ENCODE data around the gene AUTS2. TPM values are rescaled to one million over a fixed set of nuclear protein-coding genes. Genes with fewer than 3 reads are reported as not detected.

The AUTS2 gene
- total RNA-seq, 5 donors from 2014 or later (not counting 1 experiment from before 2014, with no cell fraction given) = 10.6 to 66.2 (median 37.6) TPM

DNA sequence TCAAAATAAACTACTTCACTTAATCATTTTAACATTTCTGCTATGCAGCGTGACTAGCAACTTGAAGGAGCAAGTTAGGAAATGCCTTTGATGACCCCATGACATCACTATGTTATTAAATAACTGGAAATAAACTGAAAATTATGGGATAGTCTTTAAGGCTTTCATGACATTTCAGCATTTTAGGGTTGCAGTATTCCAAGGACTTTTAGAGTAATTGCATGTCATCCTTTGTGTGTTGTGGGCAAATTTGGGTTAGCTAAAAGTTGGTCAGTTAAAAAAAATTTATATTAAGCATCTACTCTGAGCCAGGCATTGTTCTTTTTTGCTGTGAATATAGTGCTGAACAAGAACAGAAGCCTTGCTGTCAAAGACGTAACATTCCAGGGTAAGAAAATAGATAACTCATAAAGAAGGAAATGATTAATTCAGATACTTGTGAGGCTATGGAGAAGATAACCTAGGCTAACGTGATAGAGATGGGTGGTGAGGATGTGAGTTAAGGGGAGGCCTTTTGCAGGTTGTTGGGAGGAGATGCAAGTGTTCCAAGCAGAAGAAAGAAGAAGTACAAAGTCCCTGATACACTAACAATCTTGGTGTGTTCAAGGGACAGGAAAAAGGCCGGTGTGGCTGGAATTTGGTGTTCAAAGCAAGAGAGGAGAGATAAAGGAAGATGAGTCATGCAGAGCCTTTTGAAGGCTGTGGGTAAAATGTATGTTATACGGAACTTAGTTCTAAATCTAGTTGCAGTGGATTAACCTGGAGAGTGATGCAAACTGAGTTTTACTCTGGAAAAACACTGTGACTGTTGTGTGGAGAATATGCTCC, 610.2 kb downstream of the AUTS2 start:
- no peaks in the 10 kb centered on the region for H3K27me3 ChIP-seq (replicated peaks in 1 of 2; ENCODE audit: control insufficient read depth in 2 of 2, extremely low read depth in 1 of 2, insufficient read depth in 2 of 2, low read length in 1 of 2)
- Mint-ChIP-seq H3K4me3 (no peak overlapping the region), H3K27ac (no peak overlapping the region), H3K9me3 (no peaks in the 10 kb centered on the region), H3K4me1 (no peaks in the 10 kb centered on the region), H3K27me3 (no peaks in the 10 kb centered on the region), H3K36me3 (no peaks in the 10 kb centered on the region)
- no peaks in the 10 kb centered on the region for H3K9me3 ChIP-seq
- H3K4me1 ChIP-seq (ENCODE audit: control insufficient read depth in 1 of 2, extremely low read depth in 1 of 2, insufficient read depth in 2 of 2, low read length in 2 of 2) = no peaks in the 10 kb centered on the region
- H3K36me3 ChIP-seq (ENCODE audit: control insufficient read depth in 2 of 2, extremely low read depth in 1 of 2, insufficient read depth in 1 of 2, low read length in 1 of 2) = no peaks in the 10 kb centered on the region
- H3K27ac ChIP-seq (ENCODE audit: low read length) = no peak overlapping the region
- ChIA-PET POLR2A (no interaction called here), CTCF (no interaction called here)
- no peak for DNase-seq
- peak in 1 of 4 experiments; percentile 42 for ATAC-seq (replicated peaks in 1 of 4)
- 16% methylated on average over 2 of the region's 5 CpGs for WGBS (ENCODE audit: insufficient coverage)
- no peak overlapping the region for H3K4me3 ChIP-seq (ENCODE audit: control insufficient read depth in 1 of 2, extremely low read depth in 1 of 2, low read length in 1 of 2)

DNA sequence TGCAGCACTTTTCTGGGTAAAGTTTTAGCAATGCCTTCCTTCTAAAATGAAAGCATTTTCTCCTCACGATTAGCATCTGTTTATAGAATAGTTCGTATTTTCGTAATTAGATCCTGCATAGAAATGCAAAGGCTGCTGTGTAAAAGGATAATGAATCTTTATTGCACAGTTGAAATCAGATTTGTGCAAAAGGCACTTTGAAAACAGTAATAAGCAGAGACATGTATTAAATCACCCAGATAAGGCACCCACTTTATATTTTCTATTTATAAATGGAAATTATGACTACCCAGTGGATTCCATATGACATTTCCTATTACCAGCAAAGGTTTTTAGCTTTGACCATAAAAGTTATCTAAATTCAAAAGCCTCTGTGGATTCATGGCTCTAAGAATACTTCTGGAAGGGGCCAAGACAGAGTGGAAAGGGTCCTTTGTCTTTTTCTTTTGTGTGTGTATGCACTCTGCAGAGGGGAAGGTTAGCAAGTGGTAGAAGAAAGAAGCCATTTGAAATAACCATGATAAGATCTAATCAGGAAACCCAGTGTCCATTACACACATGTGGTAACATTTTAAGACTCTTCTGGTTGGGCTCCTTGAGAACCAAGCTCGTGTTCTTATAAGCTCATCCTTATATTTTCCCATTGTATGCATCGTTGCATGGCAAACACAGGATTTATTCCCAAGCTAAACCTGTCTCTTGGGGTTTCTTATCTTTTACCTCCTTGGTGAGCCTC, 612.1 kb downstream of the AUTS2 start:
- Histone ChIP-seq H3K4me3 (ENCODE audit: control insufficient read depth in 1 of 2, extremely low read depth in 1 of 2, low read length in 1 of 2) (no peak overlapping the region), H3K27me3 (replicated peaks in 1 of 2; ENCODE audit: control insufficient read depth in 2 of 2, extremely low read depth in 1 of 2, insufficient read depth in 2 of 2, low read length in 1 of 2) (no peaks in the 10 kb centered on the region), H3K27ac (ENCODE audit: low read length) (no peak overlapping the region), H3K36me3 (ENCODE audit: control insufficient read depth in 2 of 2, extremely low read depth in 1 of 2, insufficient read depth in 1 of 2, low read length in 1 of 2) (no peaks in the 10 kb centered on the region), H3K9me3 (no peaks in the 10 kb centered on the region), H3K4me1 (ENCODE audit: control insufficient read depth in 1 of 2, extremely low read depth in 1 of 2, insufficient read depth in 2 of 2, low read length in 2 of 2) (no peaks in the 10 kb centered on the region)
- no peak overlapping the region for H3K4me3 Mint-ChIP-seq
- ChIA-PET CTCF (no interaction called here), POLR2A (no interaction called here)
- H3K27me3 Mint-ChIP-seq = no peaks in the 10 kb centered on the region
- no CpG with 5 or more reads among the region's 5 CpGs for WGBS (ENCODE audit: insufficient coverage)
- no peaks in the 10 kb centered on the region for H3K36me3 Mint-ChIP-seq
- no peaks in the 10 kb centered on the region for H3K4me1 Mint-ChIP-seq
- H3K9me3 Mint-ChIP-seq = no peaks in the 10 kb centered on the region
- no peak for DNase-seq
- no peak for ATAC-seq (replicated peaks in 1 of 4)
- H3K27ac Mint-ChIP-seq = no peak overlapping the region

DNA sequence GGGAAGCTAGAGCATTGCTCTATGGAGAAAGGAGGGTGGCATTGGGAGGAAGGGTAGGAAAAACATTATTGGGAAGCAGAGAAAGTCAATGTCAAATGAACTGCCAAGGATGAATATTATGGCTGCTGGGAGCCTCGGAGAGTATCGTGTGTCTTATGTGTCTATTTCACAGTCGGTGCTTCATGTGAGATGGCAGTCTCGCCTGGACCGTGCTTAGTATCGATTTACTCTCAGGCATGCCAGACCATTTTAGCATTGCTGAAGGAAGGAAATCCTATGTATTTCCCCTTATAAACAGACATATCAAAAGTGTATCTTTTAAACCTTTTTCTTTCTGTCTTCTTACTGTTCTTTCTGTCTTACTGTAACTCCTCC, 612.6 kb downstream of the AUTS2 start:
- no peaks in the 10 kb centered on the region for H3K36me3 ChIP-seq (ENCODE audit: control insufficient read depth in 2 of 2, extremely low read depth in 1 of 2, insufficient read depth in 1 of 2, low read length in 1 of 2)
- H3K36me3 Mint-ChIP-seq = no peaks in the 10 kb centered on the region
- no peaks in the 10 kb centered on the region for H3K9me3 ChIP-seq
- no peak for DNase-seq
- H3K4me3 ChIP-seq (ENCODE audit: control insufficient read depth in 1 of 2, extremely low read depth in 1 of 2, low read length in 1 of 2) = no peak overlapping the region
- POLR2A ChIA-PET = no interaction called here
- H3K27me3 Mint-ChIP-seq = no peaks in the 10 kb centered on the region
- H3K4me3 Mint-ChIP-seq = no peak overlapping the region
- no peak overlapping the region for H3K27ac ChIP-seq (ENCODE audit: low read length)
- no peaks in the 10 kb centered on the region for H3K4me1 Mint-ChIP-seq
- no peaks in the 10 kb centered on the region for H3K9me3 Mint-ChIP-seq
- H3K27me3 ChIP-seq (replicated peaks in 1 of 2; ENCODE audit: control insufficient read depth in 2 of 2, extremely low read depth in 1 of 2, insufficient read depth in 2 of 2, low read length in 1 of 2) = no peaks in the 10 kb centered on the region
- H3K4me1 ChIP-seq (ENCODE audit: control insufficient read depth in 1 of 2, extremely low read depth in 1 of 2, insufficient read depth in 2 of 2, low read length in 2 of 2) = no peaks in the 10 kb centered on the region
- no peak for ATAC-seq (replicated peaks in 1 of 4)
- no peak overlapping the region for H3K27ac Mint-ChIP-seq
- 100% methylated on average over 4 of the region's 6 CpGs for WGBS (ENCODE audit: insufficient coverage)
- CTCF ChIA-PET = no interaction called here

DNA sequence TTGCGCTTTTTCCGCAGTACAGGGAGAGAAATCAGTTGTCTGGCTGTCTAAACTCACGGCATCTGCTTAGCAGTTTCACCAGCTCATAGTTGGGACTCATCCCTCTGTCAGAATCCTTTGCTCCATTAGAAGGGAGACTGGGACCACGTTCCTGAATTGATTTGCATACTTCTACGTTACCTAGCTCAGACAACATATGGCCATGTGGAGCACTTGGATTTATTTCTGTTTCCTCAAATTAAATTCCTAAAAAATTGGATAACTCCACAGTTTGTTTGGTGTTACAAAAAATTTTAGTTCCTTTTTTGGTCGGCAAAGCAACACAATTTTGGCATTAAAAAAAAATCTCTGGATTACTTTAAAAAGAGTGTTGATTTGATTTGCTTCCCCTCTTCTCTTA, 614.0 kb downstream of the AUTS2 start:
- Mint-ChIP-seq H3K27ac (no peak overlapping the region), H3K36me3 (no peaks in the 10 kb centered on the region), H3K27me3 (no peaks in the 10 kb centered on the region), H3K4me3 (no peak overlapping the region), H3K9me3 (no peaks in the 10 kb centered on the region), H3K4me1 (peaks cover 0 to 9% (median 0%) of the 10 kb centered on the region in 3 donors)
- no peaks in the 10 kb centered on the region for H3K27me3 ChIP-seq (replicated peaks in 1 of 2; ENCODE audit: control insufficient read depth in 2 of 2, extremely low read depth in 1 of 2, insufficient read depth in 2 of 2, low read length in 1 of 2)
- ChIA-PET CTCF (no interaction called here), POLR2A (no interaction called here)
- H3K9me3 ChIP-seq = no peaks in the 10 kb centered on the region
- ATAC-seq (replicated peaks in 1 of 4) (no peak), DNase-seq (no peak)
- no peaks in the 10 kb centered on the region for H3K36me3 ChIP-seq (ENCODE audit: control insufficient read depth in 2 of 2, extremely low read depth in 1 of 2, insufficient read depth in 1 of 2, low read length in 1 of 2)
- H3K4me3 ChIP-seq (ENCODE audit: control insufficient read depth in 1 of 2, extremely low read depth in 1 of 2, low read length in 1 of 2) = no peak overlapping the region
- H3K27ac ChIP-seq (ENCODE audit: low read length) = no peak overlapping the region
- H3K4me1 ChIP-seq (ENCODE audit: control insufficient read depth in 1 of 2, extremely low read depth in 1 of 2, insufficient read depth in 2 of 2, low read length in 2 of 2) = no peaks in the 10 kb centered on the region
- WGBS (ENCODE audit: insufficient coverage) = 20% methylated on average over 1 of the region's 6 CpGs

DNA sequence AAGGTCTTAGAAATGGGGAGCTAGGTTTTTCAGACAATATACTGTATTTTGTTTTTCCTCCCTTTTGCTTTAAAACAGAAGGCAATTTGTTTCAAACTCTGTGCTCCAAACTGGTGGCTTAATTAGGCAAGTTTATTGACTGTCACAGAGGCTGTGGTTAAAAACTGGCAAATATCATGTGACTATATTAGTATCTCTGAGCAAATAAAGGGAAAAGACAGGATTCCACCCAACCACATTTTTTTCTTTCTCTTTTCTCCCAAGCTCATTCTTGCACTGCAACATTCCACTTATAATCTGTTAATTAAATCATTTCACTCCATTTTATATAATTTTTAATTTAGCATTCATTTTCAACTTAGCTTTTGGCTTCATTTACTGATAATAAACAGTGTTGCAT, 615.8 kb downstream of the AUTS2 start:
- peaks cover 0 to under 1% (median 0%) of the 10 kb centered on the region in 3 donors for H3K9me3 Mint-ChIP-seq
- DNase-seq = no peak
- H3K4me1 Mint-ChIP-seq = peaks cover 0 to 9% (median 0%) of the 10 kb centered on the region in 3 donors
- no peak overlapping the region for H3K27ac Mint-ChIP-seq
- H3K4me3 Mint-ChIP-seq = no peak overlapping the region
- Histone ChIP-seq H3K4me3 (ENCODE audit: control insufficient read depth in 1 of 2, extremely low read depth in 1 of 2, low read length in 1 of 2) (no peak overlapping the region), H3K9me3 (no peaks in the 10 kb centered on the region), H3K27ac (ENCODE audit: low read length) (no peak overlapping the region), H3K36me3 (ENCODE audit: control insufficient read depth in 2 of 2, extremely low read depth in 1 of 2, insufficient read depth in 1 of 2, low read length in 1 of 2) (no peaks in the 10 kb centered on the region), H3K27me3 (replicated peaks in 1 of 2; ENCODE audit: control insufficient read depth in 2 of 2, extremely low read depth in 1 of 2, insufficient read depth in 2 of 2, low read length in 1 of 2) (no peaks in the 10 kb centered on the region), H3K4me1 (ENCODE audit: control insufficient read depth in 1 of 2, extremely low read depth in 1 of 2, insufficient read depth in 2 of 2, low read length in 2 of 2) (no peaks in the 10 kb centered on the region)
- H3K36me3 Mint-ChIP-seq = no peaks in the 10 kb centered on the region
- ChIA-PET POLR2A (no interaction called here), CTCF (no interaction called here)
- ATAC-seq (replicated peaks in 1 of 4) = no peak
- no peaks in the 10 kb centered on the region for H3K27me3 Mint-ChIP-seq

DNA sequence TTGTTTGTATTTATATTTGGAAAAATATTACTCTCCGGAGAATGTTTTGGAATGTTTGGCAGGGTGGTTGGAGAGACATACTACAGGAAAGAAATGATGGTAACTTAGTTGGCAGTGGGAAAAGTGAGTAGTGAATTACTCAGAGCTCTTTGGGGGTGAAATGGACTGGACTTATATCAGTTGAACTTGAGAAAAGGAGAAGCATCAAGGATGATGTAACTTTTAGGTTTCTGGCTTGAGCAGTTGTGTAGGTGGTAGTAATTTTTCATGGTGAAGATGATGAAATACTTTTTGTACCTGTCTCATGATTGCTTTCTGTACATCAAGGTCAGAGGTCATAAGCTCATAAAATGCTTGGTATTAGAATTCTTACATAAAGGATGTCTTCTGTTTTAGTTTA, 617.2 kb downstream of the AUTS2 start:
- no peak overlapping the region for H3K4me3 ChIP-seq (ENCODE audit: control insufficient read depth in 1 of 2, extremely low read depth in 1 of 2, low read length in 1 of 2)
- H3K9me3 ChIP-seq = no peaks in the 10 kb centered on the region
- no peak overlapping the region for H3K27ac ChIP-seq (ENCODE audit: low read length)
- no peaks in the 10 kb centered on the region for H3K36me3 ChIP-seq (ENCODE audit: control insufficient read depth in 2 of 2, extremely low read depth in 1 of 2, insufficient read depth in 1 of 2, low read length in 1 of 2)
- ChIA-PET CTCF (no interaction called here), POLR2A (interaction anchor here in 1 of 2 donors (0.5 kb wide), 1 partner anchor 30 kb away, joined by 4 read pairs; no protein-coding TSS in a partner anchor)
- H3K27me3 ChIP-seq (replicated peaks in 1 of 2; ENCODE audit: control insufficient read depth in 2 of 2, extremely low read depth in 1 of 2, insufficient read depth in 2 of 2, low read length in 1 of 2) = no peaks in the 10 kb centered on the region
- no peak for DNase-seq
- Mint-ChIP-seq H3K4me3 (no peak overlapping the region), H3K27me3 (no peaks in the 10 kb centered on the region), H3K27ac (no peak overlapping the region), H3K36me3 (no peaks in the 10 kb centered on the region), H3K4me1 (peaks cover 0 to 9% (median 0%) of the 10 kb centered on the region in 3 donors), H3K9me3 (peaks cover 0 to 3% (median 0%) of the 10 kb centered on the region in 3 donors)
- ATAC-seq (replicated peaks in 1 of 4) = no peak
- no peaks in the 10 kb centered on the region for H3K4me1 ChIP-seq (ENCODE audit: control insufficient read depth in 1 of 2, extremely low read depth in 1 of 2, insufficient read depth in 2 of 2, low read length in 2 of 2)
- 87% methylated on average over 1 of the region's 1 CpG for WGBS (ENCODE audit: insufficient coverage)

All from T-cell (primary cell).